LNCAP (cell line): Measurements from ENCODE around the gene RASSF8.

Experiments
- CTCF ChIP-seq: fragments of 450-650 bp; IDR thresholded peaks from 2 replicates; pipeline ENCODE4 v1.5.1; 2017; ENCODE audit warnings: mild to moderate bottlenecking

Gene RASSF8

GRCh38 chr12:26044007-26044394 is 85.5 kb downstream of the RASSF8 start:
- no peak for TF ChIP-seq CTCF

GRCh38 chr12:26044592-26044991 is 86.1 kb downstream of the RASSF8 start:
- no peak for TF ChIP-seq CTCF

DNA sequence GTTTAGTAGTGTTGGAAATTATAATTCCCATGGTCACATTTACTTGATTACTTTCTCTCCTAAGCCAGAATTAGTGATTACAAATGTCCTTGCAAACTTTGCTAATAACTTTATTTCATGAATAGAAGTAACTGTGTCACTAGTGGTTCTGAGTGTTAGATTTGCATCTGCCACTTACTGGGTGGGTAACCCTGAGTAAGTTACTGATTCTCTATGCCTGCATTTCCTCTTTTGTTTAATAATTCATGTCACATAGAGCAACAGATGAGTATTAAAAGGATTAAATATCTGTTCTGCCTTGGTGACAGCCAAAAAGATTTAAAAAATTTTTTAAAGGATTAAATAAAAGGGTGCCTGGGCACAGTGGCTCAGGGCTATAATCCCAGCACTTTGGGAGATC is 87.7 kb downstream of the RASSF8 start:
- no peak for TF ChIP-seq CTCF

GRCh38 chr12:26046906-26047305 is 88.4 kb downstream of the RASSF8 start:
- TF ChIP-seq CTCF, result no peak

DNA sequence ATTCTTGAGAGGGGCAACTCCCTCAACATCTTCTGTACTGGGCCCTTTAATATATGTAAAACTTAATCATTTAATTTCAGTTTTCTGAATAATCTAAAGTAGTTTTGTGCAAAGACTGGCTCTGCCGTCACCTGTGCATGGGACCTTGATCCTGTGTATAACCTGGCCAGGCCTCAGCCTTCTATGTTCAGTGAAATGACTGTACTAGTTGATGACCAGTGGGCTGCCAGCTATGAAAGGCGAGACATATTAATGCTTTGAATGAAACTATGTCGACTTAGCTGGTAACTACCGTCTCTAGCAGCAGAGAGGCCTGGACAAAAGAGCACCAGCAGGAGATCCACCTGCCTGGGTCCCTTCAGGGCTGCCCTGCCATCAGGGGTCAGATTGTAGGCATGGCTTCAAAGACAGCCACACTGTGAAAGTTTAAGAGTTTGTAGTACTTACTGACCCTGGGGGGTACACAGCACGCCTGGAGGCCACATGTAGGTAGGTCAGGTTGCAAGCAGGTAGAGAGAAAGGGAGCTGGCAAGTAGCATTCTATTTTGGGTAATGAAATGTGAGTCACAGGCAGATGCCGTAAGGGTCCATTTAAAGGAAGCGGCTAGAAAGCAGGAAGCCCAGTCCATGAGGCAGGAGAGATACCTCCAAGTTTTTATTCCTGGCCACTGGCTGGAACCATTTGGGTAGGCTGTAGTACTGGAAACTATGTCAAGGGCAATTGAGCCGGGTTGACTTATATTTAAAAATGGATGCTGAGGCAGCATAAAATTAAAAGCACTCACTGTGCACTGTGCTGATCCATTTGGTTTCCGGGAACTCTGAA is 89.1 kb downstream of the RASSF8 start:
- no peak for TF ChIP-seq CTCF

- TF ChIP-seq CTCF, result no peak
These were observed 94.2 kb downstream of the RASSF8 start for GRCh38 chr12:26052652-26053051.

- no peak for TF ChIP-seq CTCF
These were observed 95.9 kb downstream of the RASSF8 start for GRCh38 chr12:26054383-26054782.

DNA sequence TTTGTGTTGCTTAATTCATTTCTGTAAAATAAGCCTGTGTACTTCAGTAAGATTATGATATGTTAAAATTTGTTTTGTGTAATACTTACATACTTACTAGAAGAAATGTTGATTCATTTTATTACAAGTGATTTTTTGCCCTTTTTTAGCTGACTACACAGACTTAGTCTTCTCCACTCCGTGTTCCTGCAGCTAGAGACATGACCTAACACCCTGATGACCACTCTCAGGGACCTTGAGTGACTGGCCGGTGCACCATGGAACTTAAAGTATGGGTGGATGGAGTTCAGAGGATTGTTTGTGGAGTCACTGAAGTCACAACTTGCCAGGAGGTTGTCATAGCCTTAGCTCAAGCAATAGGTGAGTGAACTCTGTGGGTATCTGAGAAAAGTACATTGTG is 96.6 kb downstream of the RASSF8 start:
- no peak for TF ChIP-seq CTCF
